CD4-positive, alpha-beta T cell treated with Interleukin-15 for 1 hour (primary cell): ENCODE measurements around the gene TANC1.

Experiments
- DNase-seq: peaks from one replicate; pipeline ENCODE4 v3.0.0-alpha.2; 2020

The TANC1 gene

GRCh38 chr2:158963071-158963470 is 5.4 kb upstream of the TANC1 start:
- DNase-seq, result no peak

DNA sequence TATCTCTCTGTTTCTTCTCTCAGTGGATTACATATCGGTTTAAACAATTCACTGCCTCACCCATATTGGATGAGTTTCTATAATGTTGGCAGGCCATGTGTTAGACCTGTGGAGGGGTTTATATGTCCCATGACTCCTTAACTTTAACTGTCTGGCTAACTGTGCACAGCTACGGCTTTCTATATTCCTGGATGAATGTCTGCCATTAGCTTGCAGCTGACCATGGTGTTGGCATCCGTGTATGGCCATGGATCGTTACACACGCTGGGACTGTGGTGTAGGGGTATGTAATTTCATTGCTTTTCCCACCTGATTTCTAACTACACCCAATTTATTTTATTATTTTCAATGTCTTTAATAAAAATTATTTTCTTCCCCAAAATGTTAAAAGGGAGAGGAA is 3.3 kb upstream of the TANC1 start:
- no peak for DNase-seq

GRCh38 chr2:158965641-158966040 is 2.8 kb upstream of the TANC1 start:
- no peak for DNase-seq

GRCh38 chr2:158966312-158966711 is 2.1 kb upstream of the TANC1 start:
- DNase-seq, result no peak

DNA sequence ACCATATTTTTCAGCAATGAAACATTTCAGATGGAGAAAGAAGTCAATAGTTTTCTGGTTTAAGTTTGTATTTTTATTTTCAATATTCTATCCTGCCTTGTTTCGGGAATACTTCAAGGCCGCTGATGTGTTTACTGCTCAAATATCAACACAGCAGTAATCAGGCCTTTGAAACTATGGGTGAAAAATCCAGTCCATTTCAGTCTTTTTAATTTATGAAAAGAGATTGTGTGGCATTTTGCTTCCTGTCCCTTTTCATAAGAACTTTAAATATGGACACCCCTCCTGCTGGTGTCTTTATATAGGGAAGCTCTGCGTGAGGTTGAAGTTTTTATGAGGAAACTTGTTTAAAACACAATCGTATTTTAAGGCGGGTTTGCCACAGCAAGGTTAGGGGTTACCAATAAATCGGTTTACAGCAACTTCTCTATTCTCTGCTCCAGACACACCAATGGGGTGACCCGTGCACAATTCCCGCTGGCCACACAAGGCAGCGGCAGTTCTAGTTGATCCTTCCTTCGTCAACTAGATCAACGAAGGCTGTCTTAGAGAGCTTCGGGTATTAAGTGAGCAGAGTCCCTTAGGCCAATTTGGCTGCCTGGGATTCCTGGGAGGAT is 1.2 kb upstream of the TANC1 start:
- no peak for DNase-seq

DNA sequence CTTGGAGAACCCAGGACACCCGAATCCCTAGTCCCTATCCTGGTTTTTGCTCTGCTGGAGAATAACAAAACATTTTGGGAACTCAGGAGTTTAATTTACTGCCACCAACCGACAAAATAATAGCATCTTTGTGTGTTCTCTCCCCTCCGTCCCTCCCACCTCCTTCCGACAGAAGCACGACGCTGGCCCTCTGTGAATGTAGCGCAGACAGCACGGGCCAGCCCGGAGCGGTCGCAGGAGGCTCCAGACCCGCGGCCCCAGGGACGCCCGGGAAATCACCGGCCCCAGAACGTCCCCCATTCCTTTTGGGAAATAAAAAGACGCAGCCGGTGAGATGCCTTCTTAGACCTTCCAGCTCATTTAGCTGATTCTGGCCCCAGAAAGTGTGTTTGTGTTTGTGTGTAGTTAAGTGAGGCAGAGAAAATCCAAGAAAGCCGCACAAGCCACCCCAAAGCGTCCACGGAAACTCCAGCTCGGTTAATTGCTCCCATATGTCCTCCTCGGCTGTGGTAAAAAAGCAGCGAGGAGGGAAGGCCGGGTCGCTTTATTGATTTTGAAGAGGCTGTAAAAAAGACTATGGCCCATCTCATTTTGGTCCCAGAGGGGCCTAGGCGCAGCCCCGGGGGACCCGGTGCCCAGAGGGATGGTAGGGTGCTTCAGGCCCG is 577 bp upstream of the TANC1 start:
- DNase-seq, result no peak

GRCh38 chr2:158969162-158969714 is 798 bp downstream of the TANC1 start:
- DNase-seq, result no peak

DNA sequence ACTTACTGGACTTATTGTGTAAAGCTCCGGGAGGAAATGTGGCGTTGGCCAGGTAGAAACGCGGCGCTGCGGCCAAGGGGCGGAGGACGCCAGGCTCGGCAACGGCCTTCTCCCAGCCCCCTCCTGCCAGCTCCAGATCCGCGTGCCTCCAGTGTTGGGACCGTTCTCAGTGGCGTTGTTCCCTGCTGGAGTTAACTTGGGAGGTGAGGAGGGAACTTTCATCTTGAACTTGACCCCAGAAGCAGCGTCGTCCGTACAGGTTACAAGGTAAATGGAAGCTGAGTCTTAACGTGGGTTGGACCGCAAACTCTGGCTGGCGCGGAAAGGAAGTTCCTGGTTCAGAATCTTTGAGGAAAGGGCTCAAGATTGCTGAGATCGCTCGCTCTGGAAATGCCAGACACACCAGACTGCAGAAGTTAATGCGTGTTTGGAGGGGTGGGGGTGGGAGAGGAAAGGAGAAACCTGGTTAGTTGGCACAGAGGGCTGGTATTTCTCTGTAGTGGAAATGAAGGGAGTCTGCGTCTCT is 1.3 kb downstream of the TANC1 start:
- no peak for DNase-seq

GRCh38 chr2:158970241-158970751 is 1.9 kb downstream of the TANC1 start:
- DNase-seq, result no peak

- no peak for DNase-seq
These were observed 4.9 kb downstream of the TANC1 start for GRCh38 chr2:158973116-158973956.

- DNase-seq, result no peak
These were observed 7.0 kb downstream of the TANC1 start for GRCh38 chr2:158975271-158975921.

DNA sequence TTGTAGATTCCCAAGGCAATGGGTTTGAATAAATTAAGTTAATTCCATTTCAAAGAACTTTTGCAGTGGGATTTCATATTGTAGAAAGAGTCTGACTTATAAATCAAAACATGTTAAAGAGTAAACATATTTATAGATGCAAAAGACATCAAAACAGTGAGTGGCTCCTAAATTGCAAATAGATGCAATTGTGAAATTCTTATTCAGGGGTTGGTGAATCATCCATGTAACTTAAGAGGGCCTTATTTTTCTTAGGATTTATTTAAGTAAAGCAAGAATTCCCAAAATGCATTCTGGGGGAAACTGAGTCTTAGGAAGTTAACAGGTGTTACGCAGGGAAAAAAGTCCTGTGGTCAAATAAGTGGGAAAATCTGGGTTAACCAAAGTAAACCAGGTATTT is 11.3 kb downstream of the TANC1 start:
- no peak for DNase-seq

- DNase-seq, result no peak
These were observed 16.2 kb downstream of the TANC1 start for GRCh38 chr2:158984604-158985135.

DNA sequence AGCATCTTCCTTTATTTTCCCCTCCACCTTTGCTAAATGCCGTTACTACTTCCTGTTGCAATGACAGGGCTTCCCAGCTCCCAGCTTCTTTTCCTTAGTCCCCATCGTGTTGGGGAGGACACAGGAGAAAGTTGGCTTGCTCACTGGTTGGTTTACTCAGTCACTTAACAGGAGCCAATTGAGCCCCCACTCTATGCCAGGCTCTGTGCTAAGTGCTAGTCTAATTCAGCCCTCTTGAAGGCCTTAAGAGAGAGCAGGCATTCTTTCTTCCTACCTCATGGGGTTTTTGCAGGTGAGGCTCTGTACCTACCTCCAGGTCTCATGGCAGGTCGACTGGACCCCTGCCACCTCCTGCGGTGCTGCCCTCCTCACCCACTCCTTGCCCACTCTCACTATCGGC is 20.1 kb downstream of the TANC1 start:
- no peak for DNase-seq

- no peak for DNase-seq
These were observed 20.7 kb downstream of the TANC1 start for GRCh38 chr2:158989165-158989564.

- no peak for DNase-seq
These were observed 22.2 kb downstream of the TANC1 start for GRCh38 chr2:158990397-158991214.

- DNase-seq, result no peak
These were observed 24.6 kb downstream of the TANC1 start for GRCh38 chr2:158993030-158993429.

DNA sequence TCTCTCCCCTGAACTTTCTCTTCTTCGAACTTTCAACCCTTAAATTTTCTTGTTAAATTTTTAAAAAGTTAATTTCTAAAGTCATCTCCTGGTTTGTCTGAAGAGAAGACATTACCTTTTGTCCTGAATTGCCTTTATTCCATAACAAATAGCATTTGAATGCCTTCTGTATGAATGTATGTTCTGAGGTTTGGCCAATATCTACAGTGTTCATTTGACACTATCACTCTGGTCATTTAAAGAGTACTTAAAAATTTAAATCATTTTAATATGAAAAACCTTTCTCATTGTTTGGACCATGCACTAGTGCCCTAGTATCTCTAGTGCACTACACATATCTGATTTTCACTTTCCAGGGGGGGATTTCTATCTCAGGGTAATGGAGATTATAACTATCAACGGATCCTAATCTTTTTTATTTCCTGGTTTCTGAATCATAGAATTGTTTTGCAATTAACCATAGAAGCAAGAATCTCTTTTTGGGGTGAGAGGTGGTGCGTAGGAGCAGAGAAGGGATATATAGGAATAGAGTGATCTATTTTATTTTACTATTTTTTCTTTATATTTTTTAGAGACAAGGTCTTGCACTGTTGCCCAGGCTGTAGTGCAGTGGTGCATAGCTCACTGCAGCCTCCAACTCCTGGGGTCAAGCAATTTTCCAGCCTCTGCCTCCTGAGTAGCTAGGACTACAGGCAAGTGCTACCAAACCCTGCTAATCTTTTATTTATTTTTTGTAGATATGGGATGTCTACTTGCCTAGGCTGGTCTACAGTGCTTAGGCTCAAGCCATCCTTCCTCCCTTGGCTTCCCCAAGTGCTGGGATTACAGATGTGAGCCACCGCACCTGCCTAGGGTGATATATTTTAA is 25.5 kb downstream of the TANC1 start:
- DNase-seq, result no peak

DNA sequence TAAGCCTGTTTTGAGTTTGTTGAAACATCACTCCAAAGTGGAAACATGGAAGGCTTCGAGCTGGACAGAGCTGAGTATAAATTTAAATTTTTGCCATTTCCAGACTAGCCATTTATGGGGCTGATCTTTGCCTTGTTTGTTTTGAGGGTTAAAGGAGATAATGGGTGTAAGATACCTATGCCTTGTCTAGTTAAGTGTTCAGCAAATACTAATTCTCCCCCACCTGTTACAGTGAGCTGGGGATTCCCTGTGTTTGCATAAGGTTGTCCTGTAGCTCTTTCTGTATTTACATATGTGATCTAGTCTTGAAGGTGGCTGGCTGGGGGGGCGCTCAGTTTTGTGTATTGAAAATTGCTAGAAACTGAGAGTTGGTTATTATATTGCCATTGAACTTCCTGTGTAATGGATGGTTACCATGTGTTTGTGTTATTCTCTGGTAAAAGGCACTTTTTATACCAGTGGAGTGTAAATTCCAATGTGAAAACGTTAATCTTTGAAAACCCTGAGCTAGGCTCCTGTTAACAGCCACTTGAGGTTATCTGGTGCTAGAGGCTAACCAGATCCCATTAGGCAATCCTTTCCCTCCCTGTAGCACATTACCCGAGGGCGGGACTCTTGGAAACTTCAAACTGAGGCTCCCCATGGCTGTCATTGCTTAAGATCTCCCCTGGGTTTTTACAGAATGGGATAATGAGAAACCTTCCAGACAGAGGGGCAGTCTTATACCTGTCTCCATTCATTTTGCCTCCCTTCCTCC is 26.7 kb downstream of the TANC1 start:
- DNase-seq, result no peak

DNA sequence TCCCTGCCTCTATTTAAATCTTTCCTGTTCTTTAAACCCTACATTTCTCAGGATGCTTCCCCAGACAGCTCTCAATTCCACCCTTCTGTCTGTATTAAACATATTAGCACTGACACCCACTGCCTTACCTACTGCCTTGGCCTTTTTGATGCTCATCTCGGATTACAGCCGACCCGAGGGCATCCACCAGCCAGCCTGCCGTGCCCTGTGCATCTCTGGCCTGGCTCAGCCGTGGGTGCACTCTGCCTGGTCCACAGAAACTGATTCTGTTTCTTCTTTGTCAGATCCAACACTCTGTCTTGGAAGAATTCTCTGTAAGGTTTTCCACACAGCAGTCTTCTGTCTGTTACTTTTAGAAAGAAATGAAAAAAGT is 27.2 kb downstream of the TANC1 start:
- no peak for DNase-seq
